HUES48 (cell line): ENCODE results near the gene ZNF544.
"Not testable (repeated sequence)": the region's sequence is repeated elsewhere in the genome, so short reads cannot be mapped to it uniquely, and the experiment has no call there.

Source experiments
- H3K27ac ChIP-seq: one replicate; pipeline ENCODE4 v1.7.0; 2013; ENCODE audit warnings: low read depth, low read length, inconsistent platforms
- H3K27me3 ChIP-seq: 2 replicates; pipeline ENCODE4 v1.6.1; 2013; ENCODE audit warnings: mild to moderate bottlenecking, low read length; ENCODE audit not compliant: control insufficient read depth, insufficient read depth
- H3K36me3 ChIP-seq: 2 replicates; pipeline ENCODE4 v1.6.1; 2013; ENCODE audit warnings: low read length; ENCODE audit not compliant: control insufficient read depth, insufficient read depth
- H3K4me1 ChIP-seq: 2 replicates; pipeline ENCODE4 v1.6.1; 2013; ENCODE audit warnings: mild to moderate bottlenecking, low read length; ENCODE audit not compliant: control insufficient read depth, insufficient read depth
- H3K4me3 ChIP-seq: 2 replicates; pipeline ENCODE4 v1.5.1; 2013; ENCODE audit warnings: mild to moderate bottlenecking, low read depth, low read length
- H3K9ac ChIP-seq: 2 replicates; pipeline ENCODE4 v1.6.1; 2013; ENCODE audit warnings: mild to moderate bottlenecking, low read depth, low read length, moderate library complexity
- H3K9me3 ChIP-seq: 2 replicates; pipeline ENCODE4 v1.6.1; 2013; ENCODE audit warnings: low read length; ENCODE audit not compliant: control insufficient read depth, insufficient read depth

The ZNF544 gene

DNA sequence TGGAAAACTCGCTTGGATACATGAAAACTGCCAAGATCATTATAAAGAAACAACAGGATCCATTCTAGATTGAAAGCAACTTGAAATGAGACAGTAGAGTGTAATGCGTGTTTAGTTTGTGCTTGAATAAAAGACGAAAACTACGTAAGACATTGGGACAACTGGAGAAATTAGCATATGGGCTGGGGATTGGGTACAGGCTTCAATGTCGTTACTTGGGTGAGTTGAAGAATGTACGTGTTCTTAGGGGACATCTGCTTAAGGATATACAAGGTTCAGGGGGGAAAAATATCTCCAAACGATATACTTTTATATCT, 76.0 kb downstream of the ZNF544 start:
- H3K9me3 ChIP-seq = no peaks in the 10 kb centered on the region
- no peak overlapping the region for H3K9ac ChIP-seq
- H3K4me3 ChIP-seq = peak overlapping the region; percentile 93
- H3K4me1 ChIP-seq = 0 out of 2 replicates have a peak, but pooled peaks cover 5% of the 10 kb centered on the region
- peak overlapping the region; percentile 1 for H3K27ac ChIP-seq
- peaks cover 54% of the 10 kb centered on the region for H3K36me3 ChIP-seq
- H3K27me3 ChIP-seq = no peaks in the 10 kb centered on the region

DNA sequence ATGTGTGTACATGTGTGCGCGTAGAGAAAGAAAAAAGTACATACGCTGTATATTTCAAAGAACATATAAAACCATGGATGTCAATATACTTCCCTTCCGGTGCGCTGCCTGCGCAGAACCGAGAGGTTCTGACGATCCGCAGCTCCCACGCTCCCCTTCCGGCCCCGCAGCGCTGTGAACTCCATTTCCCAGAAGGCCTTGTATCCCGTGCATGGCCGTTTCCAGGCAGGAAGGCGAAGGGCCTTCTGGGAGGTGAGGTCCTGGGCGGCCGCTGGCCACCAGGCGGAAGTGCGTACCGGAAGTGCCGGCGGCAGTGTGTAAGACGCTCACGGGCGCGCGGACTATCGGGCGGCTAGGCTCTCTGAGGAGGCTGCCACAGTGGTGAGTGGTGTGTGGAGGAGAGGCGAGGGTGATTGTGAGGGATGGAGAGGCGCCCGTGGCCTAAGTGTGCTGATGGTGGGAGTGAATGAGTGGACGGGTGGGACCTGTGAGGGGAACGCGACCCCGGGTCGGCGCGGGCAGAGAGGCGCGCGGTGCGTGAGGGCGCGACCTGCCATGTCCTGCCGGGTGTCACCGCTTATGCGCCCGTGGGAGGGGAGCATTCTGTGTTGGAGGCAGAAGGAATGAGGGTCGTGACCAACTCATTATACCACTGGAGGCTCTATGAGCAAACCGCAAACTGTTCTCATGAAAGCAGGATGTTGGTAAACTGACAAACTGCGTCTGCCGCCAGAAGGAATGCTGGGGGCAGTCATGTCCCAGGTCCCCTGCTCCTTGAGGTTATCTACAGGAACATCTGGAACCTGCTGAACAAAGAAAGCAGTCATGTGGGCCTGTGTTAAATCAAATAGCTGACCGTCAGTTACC, 76.6 kb downstream of the ZNF544 start, which contains the start of gene ERVK3-1:
ERVK3-1 (plus strand) TSS at position 313 of the 867 bp plus-strand sequence. CDS start 6,792 bp downstream, outside the sequence.
- Histone ChIP-seq H3K4me1 (0 out of 2 replicates have a peak, but pooled peaks cover 5% of the 10 kb centered on the region), H3K4me3 (peak within 1 kb of the TSS; percentile 93), H3K27ac (peak within 1 kb of the TSS; percentile 46), H3K27me3 (no peaks in the 10 kb centered on the region), H3K9me3 (no peaks in the 10 kb centered on the region), H3K36me3 (peaks cover 48% of the 10 kb centered on the region), H3K9ac (peak within 1 kb of the TSS; percentile 77)

DNA sequence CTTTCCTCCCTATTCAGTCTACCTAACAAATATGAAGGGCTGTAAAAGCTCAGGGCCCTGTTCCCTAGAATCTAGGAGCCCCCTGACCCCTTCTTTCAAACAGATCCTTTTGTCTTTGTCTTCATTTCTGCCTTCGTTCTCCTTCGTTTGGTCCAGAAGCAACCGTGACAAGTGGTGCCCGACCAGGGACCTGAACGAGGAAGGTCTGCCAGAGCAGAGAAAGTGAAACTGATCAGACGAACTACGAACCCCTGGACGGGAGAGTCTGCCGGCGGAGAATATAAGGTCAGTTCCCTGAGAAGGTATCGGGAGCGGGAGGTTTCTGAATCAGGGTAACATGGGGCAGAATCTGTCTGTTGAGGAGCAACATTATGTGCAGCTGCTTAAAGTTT, 77.2 kb downstream of the ZNF544 start:
- Histone ChIP-seq H3K4me3 (peak overlapping the region; percentile 93), H3K27me3 (no peaks in the 10 kb centered on the region), H3K9ac (peak overlapping the region; percentile 77), H3K27ac (no peak overlapping the region), H3K36me3 (peaks cover 42% of the 10 kb centered on the region), H3K4me1 (0 out of 2 replicates have a peak, but pooled peaks cover 5% of the 10 kb centered on the region), H3K9me3 (no peaks in the 10 kb centered on the region)

DNA sequence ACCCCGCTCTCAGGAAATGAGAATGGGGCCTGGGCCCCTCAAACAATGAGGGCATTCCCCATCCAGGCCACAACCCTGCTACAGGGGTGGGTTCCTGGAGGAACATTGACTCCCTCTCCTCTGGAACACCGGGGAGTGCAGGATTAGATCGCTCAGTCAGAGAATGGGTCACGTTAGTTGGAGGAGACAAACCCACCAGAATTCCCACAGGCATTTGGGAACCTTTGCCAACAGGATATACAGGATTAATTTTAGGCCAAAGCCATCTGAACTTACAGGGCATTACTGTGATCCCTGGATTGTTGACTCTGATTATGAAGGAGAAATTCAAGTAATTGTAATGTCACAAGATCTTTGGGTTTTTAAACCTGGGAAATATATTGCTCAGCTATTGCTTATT, 79.0 kb downstream of the ZNF544 start:
- Histone ChIP-seq H3K4me1 (0 out of 2 replicates have a peak, but pooled peaks cover 5% of the 10 kb centered on the region), H3K27me3 (no peaks in the 10 kb centered on the region), H3K27ac (no peak overlapping the region), H3K9me3 (no peaks in the 10 kb centered on the region), H3K9ac (no peak overlapping the region), H3K36me3 (peaks cover 44% of the 10 kb centered on the region), H3K4me3 (no peak overlapping the region)

DNA sequence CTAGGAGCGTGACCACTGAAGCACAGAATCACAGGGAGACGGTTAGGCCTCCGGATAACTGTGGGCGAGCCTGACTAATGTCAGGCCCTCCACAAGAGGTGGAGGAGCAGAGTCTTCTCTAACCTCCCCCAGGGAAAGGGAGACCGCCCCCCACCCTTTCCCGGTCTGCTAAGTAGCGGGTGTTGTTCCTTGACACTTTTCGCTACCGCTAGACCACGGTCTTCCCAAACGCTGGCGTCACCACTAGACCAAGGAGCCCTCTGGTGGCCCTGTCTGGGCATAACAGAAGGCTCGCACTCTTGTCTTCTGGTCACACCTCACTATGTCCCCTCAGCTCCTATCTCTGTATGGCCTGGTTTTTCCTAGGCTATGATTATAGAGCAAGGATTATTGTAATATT, 82.0 kb downstream of the ZNF544 start:
- not testable (repeated sequence) for H3K27me3 ChIP-seq, H3K4me3 ChIP-seq, H3K9me3 ChIP-seq, H3K4me1 ChIP-seq, H3K27ac ChIP-seq, H3K9ac ChIP-seq
- H3K36me3 ChIP-seq = peaks cover 68% of the 10 kb centered on the region

DNA sequence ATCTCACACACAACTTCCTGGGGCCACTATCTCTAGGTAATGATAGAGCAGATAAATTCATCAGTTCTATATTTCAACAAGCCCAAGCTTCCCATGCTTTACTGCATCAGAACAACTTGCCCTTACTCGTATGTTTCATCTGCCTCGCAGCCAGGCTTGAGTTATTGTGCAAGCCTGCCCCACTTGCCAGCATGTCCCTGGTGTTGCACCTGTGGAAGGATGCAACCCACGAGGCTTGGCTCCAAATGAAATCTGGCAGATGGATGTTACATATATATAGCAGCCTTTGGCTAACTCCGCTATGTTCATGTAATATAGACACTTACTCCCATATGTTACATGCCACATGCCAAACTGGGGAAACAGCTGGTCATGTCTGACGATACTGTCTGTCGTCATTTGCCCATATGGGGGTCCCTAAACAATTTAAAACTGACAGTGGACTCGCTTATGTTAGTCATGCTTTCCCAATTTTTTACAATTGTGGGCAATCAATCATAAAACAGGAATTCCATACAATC, 82.7 kb downstream of the ZNF544 start:
- peaks cover 74% of the 10 kb centered on the region for H3K36me3 ChIP-seq

More for the DNA sequence above, 82.7 kb downstream of the ZNF544 start:
- Histone ChIP-seq H3K4me3 (no peak overlapping the region), H3K27me3 (no peaks in the 10 kb centered on the region), H3K27ac (no peak overlapping the region), H3K9ac (no peak overlapping the region), H3K4me1 (no peaks in the 10 kb centered on the region), H3K9me3 (no peaks in the 10 kb centered on the region)
